ENCODE data around the gene RBM20.
"Not testable (repeated sequence)": the region's sequence is repeated elsewhere in the genome, so short reads cannot be mapped to it uniquely, and the experiment has no call there.

RBM20 gene

GRCh38 chr10:110649347-110650264 is 5.5 kb downstream of the RBM20 start:
- no peak for DNase-seq

DNA sequence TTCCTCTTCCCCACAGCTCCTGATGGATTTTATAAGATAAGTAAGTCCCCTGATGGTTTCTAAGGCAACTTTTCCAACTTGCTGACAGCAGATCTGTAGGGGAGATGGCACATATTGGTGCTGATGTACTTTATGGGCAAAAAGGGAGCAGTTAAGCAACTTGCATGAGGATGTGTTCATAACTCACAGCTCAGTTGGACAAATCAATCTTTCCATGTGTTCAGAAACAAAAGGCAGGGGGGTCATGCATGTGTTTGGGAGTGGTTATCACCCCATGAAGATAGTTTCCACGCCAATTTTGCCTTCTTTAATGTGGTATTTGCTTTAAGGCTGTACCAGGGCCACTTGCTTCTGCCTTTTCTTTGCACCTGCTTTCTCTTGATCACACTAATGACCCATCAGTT is 6.1 kb downstream of the RBM20 start:
- DNase-seq = no peak

- peak; percentile 12 for DNase-seq
These were observed 7.2 kb downstream of the RBM20 start for GRCh38 chr10:110651044-110651958.

- DNase-seq = no peak
These were observed 8.5 kb downstream of the RBM20 start for GRCh38 chr10:110652475-110653118.

GRCh38 chr10:110655320-110655719 is 11.2 kb downstream of the RBM20 start:
- no peak for DNase-seq

- DNase-seq = no peak
These were observed 12.5 kb downstream of the RBM20 start for GRCh38 chr10:110656612-110657011.

DNA sequence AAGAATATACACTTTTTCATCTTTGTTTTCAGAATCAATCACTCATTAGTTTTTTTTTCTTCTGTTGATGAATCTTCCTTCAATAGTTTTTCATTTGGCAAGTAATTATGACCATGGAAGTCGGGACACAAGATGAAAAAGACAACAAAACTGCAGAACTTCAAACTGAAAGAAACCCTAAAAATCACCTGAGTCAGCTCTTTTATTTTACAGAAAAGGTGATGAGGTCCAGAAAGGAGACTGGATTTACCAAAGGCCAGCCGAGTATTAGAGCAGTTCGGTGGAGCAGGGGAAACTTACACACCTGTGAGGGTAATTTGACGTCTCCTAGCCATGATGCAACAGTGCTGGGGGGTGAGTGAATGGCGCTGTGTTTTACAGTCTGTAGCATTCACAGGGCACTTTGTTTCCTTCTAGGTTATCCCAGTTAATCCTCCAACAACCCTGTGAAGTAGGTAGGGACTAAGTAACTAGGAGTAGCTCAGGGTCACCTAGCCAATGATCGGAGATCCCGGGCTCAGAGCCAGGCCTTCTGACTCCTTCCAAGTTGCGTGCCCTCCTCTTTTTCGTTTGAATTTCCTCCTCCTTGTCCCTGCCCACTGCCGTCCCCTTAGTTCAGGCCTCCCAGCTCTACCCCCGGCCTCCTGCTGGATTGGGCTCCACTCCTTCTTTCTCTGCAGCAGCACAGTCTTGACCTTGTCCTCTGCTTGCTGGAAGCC is 14.0 kb downstream of the RBM20 start:
- DNase-seq = no peak

DNA sequence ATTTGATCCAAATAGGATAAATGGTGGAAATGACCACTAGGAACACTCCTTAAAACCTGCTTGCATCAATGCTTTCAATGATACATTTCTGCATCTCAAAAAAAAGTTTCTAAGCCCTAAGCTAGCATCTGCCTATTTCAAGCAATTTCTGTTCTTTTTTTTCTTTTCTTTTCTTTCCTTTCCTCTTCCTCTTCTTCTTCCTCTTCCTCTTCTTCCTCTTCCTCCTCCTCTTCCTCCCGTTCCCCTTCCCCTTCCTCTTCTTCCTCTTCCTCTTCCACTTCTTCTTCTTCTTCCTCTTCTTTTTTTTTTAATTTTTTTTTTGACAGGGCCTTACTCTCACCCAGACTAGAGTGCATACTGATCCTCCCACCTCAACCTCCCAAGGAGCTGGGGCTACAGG is 15.4 kb downstream of the RBM20 start:
- no peak for DNase-seq

GRCh38 chr10:110660289-110660688 is 16.2 kb downstream of the RBM20 start:
- DNase-seq = not testable (repeated sequence)

GRCh38 chr10:110661292-110661691 is 17.2 kb downstream of the RBM20 start:
- DNase-seq = no peak

DNA sequence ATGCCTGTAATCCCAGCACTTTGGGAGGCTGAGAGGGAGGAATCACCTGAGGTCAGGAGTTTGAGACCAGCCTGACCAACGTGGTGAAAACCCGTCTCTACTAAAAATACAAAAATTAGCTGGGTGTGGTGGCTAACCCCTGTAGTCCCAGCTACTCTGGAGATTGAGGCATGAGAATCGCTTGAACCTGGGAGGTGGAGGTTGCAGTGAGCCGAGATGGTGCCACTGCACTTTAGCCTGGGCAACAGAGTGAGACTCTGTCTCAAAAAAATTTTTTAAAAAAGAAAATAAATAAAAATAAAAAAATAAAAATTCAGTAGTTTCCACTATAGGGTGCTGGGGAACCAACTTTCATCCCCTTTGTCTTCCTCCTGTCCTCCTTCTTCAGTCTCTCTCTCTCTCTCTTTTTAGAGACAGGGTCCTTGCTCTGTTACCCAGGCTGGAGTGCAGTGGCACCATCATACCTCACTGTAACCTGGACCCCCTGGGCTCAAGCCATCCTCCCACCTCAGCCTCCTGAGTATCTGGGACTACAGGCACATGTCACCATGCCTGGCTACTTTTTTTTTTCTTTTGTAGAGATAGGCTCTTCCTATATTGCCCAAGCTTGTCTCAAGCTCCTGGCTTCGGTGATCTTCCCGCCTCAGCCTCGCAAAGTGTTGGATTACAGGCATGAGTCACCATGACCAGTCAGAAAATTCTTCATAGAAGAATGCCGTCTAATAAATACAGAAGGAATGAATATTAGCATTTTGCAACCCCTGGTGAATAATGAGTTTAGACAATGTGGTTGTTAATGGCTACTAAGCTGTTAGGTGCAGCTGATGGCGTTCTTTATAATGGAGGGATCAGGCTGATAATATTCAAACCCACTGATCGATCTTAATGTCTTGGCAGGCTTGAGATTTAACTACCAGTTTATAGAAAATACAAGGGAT is 20.6 kb downstream of the RBM20 start:
- DNase-seq = peak; percentile 55

DNA sequence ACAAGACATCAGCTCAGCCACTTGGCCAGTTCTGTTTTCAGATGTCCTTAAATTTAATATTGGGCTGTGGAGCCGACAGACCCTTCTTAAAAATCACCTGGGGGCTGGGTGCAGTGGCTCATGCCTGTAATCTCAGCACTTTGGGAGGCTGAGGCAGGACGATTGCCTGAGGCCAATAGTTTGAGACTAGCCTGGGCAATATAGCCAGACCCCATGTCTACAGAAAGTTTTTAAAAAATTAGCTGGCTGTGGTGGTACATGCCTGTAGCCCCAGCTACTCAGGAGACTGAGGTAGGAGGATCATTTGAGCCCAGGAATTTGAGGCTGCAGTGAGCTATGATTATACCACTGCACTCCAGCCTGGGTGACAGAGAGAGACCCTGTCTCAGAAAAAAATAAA is 22.1 kb downstream of the RBM20 start:
- not testable (repeated sequence) for DNase-seq

- no peak for DNase-seq
These were observed 22.5 kb downstream of the RBM20 start for GRCh38 chr10:110666673-110667072.

DNA sequence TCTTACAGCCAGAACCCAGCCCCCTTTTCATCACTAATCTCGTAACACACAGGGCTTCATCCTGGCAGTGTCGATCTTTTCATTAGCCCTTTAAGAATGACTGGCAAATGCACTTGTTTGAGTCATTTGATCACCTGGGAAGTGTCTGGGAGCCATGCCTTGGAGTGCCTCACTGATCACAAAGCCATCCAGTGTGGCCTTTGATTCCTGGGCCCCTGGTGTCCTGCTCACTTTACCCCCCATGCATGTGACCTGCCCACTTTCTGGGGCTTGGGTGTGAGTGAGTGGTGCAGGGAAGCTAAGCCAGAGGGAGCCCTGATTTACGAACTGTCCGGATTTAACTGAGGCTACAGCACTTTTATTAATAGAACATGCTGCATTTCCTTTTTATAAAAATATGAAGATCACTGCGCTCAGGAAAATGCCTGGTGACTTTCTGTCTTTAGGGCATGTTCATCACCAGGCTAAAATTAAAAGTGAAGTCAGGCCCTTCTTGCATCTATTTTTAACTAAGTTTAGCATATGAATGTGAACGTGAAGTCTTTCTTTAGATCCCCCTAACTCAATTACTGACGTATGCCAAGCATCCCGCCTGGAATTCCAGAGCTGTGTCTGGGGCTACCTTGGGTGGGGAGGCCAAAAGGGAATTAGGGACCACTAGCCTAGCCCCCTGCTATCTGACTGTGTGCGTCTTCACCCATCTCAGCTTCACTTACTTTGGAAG is 23.6 kb downstream of the RBM20 start:
- no peak for DNase-seq

DNA sequence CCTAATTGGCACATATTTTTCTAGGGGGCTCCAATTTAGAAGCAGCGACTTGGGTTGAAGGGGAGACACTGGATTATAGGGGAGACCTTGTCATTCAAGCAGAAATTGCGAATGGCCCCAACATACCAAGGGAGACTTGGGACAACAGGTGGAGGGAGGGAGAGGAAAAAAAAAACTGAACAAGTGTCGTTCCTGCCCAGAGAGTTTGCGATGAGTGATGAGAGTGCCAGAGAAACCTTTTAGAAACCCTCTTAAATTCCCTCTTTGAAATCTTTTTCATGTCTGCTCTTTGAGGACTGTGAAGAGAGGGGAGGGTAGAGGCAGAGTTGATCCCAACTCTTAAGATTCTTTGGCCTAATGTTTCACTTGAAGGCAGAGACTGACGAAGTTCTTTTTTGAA is 24.3 kb downstream of the RBM20 start:
- DNase-seq = no peak

GRCh38 chr10:110670335-110670734 is 26.2 kb downstream of the RBM20 start:
- no peak for DNase-seq

- peak; percentile 79 for DNase-seq
These were observed 27.8 kb downstream of the RBM20 start for GRCh38 chr10:110671788-110672579.

- DNase-seq = no peak
These were observed 28.4 kb downstream of the RBM20 start for GRCh38 chr10:110672580-110672919.

- no peak for DNase-seq
These were observed 31.9 kb downstream of the RBM20 start for GRCh38 chr10:110676016-110676415.

All from inflammatory macrophage treated with lipopolysaccharide for 4 hours (primary cell).